K562 (cell line): ENCODE measurements around the gene RBAK. TPM values are rescaled to one million over a fixed set of nuclear protein-coding genes. Genes with fewer than 3 reads are reported as not detected.

Source experiments
- ELF2 ChIP-seq: fragments of 250-450 bp; sonication (Bioruptor Pico); IDR thresholded peaks from 2 replicates; pipeline ENCODE4 v1.5.0; 2021; ENCODE audit warnings: mild to moderate bottlenecking
- EP300 ChIP-seq: IDR thresholded peaks from 2 replicates; pipeline ENCODE4 v1.6.1; 2012; ENCODE audit warnings: low read length, improper control_type of control experiment
- HDGF ChIP-seq: fragments of 450-650 bp; IDR thresholded peaks from 2 replicates; pipeline ENCODE4 v1.6.1; 2016
- MED1 ChIP-seq: sonication (generic); formaldehyde crosslinking; IDR thresholded peaks from 2 replicates; pipeline ENCODE4 v1.8.1; 2023; ENCODE audit warnings: missing genetic modification reagents, borderline replicate concordance
- NR1H2 ChIP-seq: sonication (generic); formaldehyde crosslinking; IDR thresholded peaks from 2 replicates; pipeline ENCODE4 v1.4.0; 2020; ENCODE audit warnings: mild to moderate bottlenecking, missing genetic modification reagents
- ZNF395 ChIP-seq: fragments of 200-800 bp; sonication (Bioruptor generic); IDR thresholded peaks from 2 replicates; pipeline ENCODE4 v1.6.1; 2017; ENCODE audit warnings: missing genetic modification characterization, missing compliant biosample characterization
- polyA plus RNA-seq, 8 experiments: library from polyadenylated mRNA; depleted of rRNA in 4 of 8; stranded (reverse) in 5 of 8; unstranded in 3 of 8; fragments of >200 nt; fragmentation: Nextera tagmentation in 2 of 8; fragmentation: Illumina TruSeq in 1 of 8; extraction: Ambion mirVana in 2 of 8; extraction: Trizol in 1 of 8; gene quantifications; 2 replicates each; pipeline versions ENCODE4 v1.2.1 to v1.2.3, GENCODE V29; 2011 to 2014; ENCODE audit warnings: inconsistent platforms in 1 of 8, missing spikeins in 1 of 8
- total RNA-seq, 7 experiments: library from RNA; depleted of rRNA in 6 of 7; stranded (reverse); fragments of >200 nt in 6 of 7; fragmentation: Illumina TruSeq in 2 of 7; extraction: Trizol in 2 of 7; gene quantifications; 2 replicates each; pipeline versions ENCODE4 v1.2.1 to v1.2.3, GENCODE V29; 2011 to 2021; ENCODE audit warnings: low replicate concordance in 1 of 7
- TF ChIP-seq, protein P1 (sequence below): fragments of 450-650 bp; IDR thresholded peaks from 2 replicates; pipeline ENCODE4 v1.6.1; 2016; ENCODE audit warnings: mild to moderate bottlenecking, moderate library complexity
- TF ChIP-seq, protein P2 (sequence below): fragments of 450-650 bp; formaldehyde crosslinking; conservative IDR thresholded peaks from 2 replicates; pipeline ENCODE4 v1.4.0; 2022; ENCODE audit warnings: mild to moderate bottlenecking, missing genetic modification characterization
- TF ChIP-seq, protein P3 (sequence below): sonication (generic); formaldehyde crosslinking; IDR thresholded peaks from 2 replicates; pipeline ENCODE4 v1.8.0; 2022; ENCODE audit warnings: mild to moderate bottlenecking, missing genetic modification reagents
- TF ChIP-seq, protein P4 (sequence below): sonication (generic); formaldehyde crosslinking; IDR thresholded peaks from 2 replicates; pipeline ENCODE4 v1.8.0; 2023; ENCODE audit warnings: mild to moderate bottlenecking, missing genetic modification reagents

Gene RBAK
- total and polyA plus RNA-seq, 9 of the 15 experiments (the other 6 are each of a cell fraction or from before 2014, with no cell fraction given) = 2.7 to 13.2 (median 10.1) TPM

DNA sequence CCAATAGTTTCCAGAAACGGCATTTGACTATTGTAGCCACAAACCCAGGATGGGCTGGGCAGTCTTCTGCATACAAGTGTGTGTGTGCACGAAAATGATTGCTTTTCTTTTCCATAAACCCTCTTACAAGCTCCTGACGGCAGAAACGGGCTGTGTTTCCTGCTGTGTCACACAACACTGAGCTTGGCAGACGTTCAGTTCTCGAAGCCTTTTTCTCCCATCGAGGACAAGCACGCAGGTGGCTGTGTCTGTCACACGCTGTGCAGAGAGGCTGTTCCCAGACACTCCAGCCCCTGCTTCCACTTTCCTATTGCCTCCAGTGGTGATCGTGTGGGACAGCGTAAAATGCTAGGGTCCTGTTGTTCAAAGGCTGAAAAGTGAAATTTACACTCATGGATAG lies 32.1 kb downstream of the RBAK start (continued):
- TF ChIP-seq, protein P1, sequence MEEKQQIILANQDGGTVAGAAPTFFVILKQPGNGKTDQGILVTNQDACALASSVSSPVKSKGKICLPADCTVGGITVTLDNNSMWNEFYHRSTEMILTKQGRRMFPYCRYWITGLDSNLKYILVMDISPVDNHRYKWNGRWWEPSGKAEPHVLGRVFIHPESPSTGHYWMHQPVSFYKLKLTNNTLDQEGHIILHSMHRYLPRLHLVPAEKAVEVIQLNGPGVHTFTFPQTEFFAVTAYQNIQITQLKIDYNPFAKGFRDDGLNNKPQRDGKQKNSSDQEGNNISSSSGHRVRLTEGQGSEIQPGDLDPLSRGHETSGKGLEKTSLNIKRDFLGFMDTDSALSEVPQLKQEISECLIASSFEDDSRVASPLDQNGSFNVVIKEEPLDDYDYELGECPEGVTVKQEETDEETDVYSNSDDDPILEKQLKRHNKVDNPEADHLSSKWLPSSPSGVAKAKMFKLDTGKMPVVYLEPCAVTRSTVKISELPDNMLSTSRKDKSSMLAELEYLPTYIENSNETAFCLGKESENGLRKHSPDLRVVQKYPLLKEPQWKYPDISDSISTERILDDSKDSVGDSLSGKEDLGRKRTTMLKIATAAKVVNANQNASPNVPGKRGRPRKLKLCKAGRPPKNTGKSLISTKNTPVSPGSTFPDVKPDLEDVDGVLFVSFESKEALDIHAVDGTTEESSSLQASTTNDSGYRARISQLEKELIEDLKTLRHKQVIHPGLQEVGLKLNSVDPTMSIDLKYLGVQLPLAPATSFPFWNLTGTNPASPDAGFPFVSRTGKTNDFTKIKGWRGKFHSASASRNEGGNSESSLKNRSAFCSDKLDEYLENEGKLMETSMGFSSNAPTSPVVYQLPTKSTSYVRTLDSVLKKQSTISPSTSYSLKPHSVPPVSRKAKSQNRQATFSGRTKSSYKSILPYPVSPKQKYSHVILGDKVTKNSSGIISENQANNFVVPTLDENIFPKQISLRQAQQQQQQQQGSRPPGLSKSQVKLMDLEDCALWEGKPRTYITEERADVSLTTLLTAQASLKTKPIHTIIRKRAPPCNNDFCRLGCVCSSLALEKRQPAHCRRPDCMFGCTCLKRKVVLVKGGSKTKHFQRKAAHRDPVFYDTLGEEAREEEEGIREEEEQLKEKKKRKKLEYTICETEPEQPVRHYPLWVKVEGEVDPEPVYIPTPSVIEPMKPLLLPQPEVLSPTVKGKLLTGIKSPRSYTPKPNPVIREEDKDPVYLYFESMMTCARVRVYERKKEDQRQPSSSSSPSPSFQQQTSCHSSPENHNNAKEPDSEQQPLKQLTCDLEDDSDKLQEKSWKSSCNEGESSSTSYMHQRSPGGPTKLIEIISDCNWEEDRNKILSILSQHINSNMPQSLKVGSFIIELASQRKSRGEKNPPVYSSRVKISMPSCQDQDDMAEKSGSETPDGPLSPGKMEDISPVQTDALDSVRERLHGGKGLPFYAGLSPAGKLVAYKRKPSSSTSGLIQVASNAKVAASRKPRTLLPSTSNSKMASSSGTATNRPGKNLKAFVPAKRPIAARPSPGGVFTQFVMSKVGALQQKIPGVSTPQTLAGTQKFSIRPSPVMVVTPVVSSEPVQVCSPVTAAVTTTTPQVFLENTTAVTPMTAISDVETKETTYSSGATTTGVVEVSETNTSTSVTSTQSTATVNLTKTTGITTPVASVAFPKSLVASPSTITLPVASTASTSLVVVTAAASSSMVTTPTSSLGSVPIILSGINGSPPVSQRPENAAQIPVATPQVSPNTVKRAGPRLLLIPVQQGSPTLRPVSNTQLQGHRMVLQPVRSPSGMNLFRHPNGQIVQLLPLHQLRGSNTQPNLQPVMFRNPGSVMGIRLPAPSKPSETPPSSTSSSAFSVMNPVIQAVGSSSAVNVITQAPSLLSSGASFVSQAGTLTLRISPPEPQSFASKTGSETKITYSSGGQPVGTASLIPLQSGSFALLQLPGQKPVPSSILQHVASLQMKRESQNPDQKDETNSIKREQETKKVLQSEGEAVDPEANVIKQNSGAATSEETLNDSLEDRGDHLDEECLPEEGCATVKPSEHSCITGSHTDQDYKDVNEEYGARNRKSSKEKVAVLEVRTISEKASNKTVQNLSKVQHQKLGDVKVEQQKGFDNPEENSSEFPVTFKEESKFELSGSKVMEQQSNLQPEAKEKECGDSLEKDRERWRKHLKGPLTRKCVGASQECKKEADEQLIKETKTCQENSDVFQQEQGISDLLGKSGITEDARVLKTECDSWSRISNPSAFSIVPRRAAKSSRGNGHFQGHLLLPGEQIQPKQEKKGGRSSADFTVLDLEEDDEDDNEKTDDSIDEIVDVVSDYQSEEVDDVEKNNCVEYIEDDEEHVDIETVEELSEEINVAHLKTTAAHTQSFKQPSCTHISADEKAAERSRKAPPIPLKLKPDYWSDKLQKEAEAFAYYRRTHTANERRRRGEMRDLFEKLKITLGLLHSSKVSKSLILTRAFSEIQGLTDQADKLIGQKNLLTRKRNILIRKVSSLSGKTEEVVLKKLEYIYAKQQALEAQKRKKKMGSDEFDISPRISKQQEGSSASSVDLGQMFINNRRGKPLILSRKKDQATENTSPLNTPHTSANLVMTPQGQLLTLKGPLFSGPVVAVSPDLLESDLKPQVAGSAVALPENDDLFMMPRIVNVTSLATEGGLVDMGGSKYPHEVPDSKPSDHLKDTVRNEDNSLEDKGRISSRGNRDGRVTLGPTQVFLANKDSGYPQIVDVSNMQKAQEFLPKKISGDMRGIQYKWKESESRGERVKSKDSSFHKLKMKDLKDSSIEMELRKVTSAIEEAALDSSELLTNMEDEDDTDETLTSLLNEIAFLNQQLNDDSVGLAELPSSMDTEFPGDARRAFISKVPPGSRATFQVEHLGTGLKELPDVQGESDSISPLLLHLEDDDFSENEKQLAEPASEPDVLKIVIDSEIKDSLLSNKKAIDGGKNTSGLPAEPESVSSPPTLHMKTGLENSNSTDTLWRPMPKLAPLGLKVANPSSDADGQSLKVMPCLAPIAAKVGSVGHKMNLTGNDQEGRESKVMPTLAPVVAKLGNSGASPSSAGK = no peak
- TF ChIP-seq ZNF395 (CRISPR knock-in tag) (no peak), HDGF (no peak), EP300 (no peak), NR1H2 (no peak), MED1 (CRISPR knock-in tag) (no peak), ELF2 (no peak)
- TF ChIP-seq, protein P2, sequence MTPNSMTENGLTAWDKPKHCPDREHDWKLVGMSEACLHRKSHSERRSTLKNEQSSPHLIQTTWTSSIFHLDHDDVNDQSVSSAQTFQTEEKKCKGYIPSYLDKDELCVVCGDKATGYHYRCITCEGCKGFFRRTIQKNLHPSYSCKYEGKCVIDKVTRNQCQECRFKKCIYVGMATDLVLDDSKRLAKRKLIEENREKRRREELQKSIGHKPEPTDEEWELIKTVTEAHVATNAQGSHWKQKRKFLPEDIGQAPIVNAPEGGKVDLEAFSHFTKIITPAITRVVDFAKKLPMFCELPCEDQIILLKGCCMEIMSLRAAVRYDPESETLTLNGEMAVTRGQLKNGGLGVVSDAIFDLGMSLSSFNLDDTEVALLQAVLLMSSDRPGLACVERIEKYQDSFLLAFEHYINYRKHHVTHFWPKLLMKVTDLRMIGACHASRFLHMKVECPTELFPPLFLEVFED = no peak
- TF ChIP-seq, protein P3, sequence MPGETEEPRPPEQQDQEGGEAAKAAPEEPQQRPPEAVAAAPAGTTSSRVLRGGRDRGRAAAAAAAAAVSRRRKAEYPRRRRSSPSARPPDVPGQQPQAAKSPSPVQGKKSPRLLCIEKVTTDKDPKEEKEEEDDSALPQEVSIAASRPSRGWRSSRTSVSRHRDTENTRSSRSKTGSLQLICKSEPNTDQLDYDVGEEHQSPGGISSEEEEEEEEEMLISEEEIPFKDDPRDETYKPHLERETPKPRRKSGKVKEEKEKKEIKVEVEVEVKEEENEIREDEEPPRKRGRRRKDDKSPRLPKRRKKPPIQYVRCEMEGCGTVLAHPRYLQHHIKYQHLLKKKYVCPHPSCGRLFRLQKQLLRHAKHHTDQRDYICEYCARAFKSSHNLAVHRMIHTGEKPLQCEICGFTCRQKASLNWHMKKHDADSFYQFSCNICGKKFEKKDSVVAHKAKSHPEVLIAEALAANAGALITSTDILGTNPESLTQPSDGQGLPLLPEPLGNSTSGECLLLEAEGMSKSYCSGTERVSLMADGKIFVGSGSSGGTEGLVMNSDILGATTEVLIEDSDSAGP (CRISPR knock-in tag) = no peak
- TF ChIP-seq, protein P4, sequence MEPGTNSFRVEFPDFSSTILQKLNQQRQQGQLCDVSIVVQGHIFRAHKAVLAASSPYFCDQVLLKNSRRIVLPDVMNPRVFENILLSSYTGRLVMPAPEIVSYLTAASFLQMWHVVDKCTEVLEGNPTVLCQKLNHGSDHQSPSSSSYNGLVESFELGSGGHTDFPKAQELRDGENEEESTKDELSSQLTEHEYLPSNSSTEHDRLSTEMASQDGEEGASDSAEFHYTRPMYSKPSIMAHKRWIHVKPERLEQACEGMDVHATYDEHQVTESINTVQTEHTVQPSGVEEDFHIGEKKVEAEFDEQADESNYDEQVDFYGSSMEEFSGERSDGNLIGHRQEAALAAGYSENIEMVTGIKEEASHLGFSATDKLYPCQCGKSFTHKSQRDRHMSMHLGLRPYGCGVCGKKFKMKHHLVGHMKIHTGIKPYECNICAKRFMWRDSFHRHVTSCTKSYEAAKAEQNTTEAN (CRISPR knock-in tag) = no peak
